ENCODE results near the gene LOX.

DNA sequence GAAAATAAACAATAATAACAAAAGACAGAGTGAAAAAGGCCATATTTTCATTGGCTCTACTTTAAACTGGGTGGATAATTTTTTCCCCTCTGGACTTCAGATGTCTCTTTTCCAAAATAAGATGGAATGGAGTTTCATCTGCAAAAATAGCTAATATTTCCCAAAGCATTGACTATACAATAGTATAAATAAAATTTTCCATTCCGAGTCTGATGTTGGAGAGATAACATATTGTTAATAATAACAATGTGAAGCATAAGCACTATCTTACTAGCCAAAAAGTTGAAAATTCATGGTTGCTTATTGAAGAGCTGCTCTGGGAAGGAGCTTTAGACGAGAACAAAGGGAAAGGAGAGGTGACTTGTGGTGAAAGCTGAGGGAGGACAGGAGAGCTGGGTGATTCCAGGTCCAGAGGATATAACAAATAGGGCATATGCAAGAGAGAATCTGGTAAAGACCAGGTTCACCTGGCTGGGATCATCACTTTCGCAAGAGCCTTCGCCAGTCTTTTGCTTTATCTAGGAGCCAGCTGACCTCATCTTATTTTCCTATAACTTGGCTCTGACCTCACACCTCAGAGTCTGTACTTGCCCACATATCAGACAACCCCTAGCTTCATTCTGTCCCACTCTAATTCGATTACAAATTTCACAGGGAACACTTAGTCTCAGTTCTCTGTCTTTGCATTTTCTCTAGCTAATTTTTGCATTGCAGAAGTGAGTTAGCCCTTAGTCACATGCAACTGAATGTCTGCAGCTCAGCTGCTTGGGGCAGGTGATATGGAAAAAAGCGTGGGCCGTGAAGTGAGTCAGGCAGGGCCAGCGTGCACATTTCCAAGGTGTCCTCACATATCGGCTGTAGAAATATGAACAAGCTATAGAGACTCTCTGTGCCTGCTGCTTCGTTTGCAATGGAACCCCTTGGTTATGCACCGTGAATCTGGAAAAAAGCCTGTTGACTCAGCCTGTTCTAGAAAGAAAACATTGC lies 43.7 kb upstream of the LOX start:
- TF ChIP-seq, protein P1, sequence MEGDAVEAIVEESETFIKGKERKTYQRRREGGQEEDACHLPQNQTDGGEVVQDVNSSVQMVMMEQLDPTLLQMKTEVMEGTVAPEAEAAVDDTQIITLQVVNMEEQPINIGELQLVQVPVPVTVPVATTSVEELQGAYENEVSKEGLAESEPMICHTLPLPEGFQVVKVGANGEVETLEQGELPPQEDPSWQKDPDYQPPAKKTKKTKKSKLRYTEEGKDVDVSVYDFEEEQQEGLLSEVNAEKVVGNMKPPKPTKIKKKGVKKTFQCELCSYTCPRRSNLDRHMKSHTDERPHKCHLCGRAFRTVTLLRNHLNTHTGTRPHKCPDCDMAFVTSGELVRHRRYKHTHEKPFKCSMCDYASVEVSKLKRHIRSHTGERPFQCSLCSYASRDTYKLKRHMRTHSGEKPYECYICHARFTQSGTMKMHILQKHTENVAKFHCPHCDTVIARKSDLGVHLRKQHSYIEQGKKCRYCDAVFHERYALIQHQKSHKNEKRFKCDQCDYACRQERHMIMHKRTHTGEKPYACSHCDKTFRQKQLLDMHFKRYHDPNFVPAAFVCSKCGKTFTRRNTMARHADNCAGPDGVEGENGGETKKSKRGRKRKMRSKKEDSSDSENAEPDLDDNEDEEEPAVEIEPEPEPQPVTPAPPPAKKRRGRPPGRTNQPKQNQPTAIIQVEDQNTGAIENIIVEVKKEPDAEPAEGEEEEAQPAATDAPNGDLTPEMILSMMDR (conservative IDR thresholded peaks at IDR 0.05; ENCODE audit: low read depth, low read length): no peak
- TF ChIP-seq EZH2 (IDR thresholded peaks at IDR 0.05; ENCODE audit: borderline replicate concordance, low read depth, low read length, poor library complexity, severe bottlenecking): no peak

Measured in A673 (cell line).